ENCODE results near the gene RSRC1.
A peak's percentile ranks its signal among the peaks of the same experiment; 100 is the strongest.

The RSRC1 gene

GRCh38 chr3:158562674-158563073 is 452.8 kb downstream of the RSRC1 start:
- Histone ChIP-seq H3K27me3 (ENCODE audit: control insufficient read depth, insufficient read depth, low read length) (no peaks in the 10 kb centered on the region), H3K9me3 (ENCODE audit: control insufficient read depth, insufficient read depth, low read length) (no peaks in the 10 kb centered on the region), H3K9ac (ENCODE audit: low read depth, low read length) (no peak overlapping the region), H3K4me1 (ENCODE audit: control insufficient read depth, insufficient read depth, low read length) (no peaks in the 10 kb centered on the region), H3K27ac (ENCODE audit: low read depth, low read length) (no peak overlapping the region), H3K4me3 (ENCODE audit: low read depth, low read length) (no peak overlapping the region), H3K36me3 (ENCODE audit: control insufficient read depth, insufficient read depth, low read length) (no peaks in the 10 kb centered on the region)

DNA sequence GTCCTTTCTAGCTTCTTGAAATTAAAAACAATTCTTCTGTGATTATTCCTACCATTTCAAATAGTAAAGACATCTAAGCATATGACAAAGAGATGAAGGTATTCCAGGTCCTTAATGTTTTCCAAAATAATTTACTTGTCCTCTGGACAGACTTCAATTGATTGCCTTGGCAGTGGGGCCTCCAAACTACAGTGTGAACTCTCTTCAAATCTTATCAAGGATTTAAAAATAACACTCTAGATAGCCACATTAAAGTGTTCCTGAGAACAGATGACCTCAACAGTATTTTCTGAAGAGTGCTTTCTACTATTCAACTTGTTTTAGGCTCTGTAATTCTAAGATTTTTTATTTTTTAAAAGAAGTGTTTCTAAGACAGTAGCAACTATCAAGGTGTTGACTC is 453.2 kb downstream of the RSRC1 start:
- H3K4me3 ChIP-seq (ENCODE audit: low read depth, low read length) = no peak overlapping the region
- H3K4me1 ChIP-seq (ENCODE audit: control insufficient read depth, insufficient read depth, low read length) = no peaks in the 10 kb centered on the region
- H3K9me3 ChIP-seq (ENCODE audit: control insufficient read depth, insufficient read depth, low read length) = no peaks in the 10 kb centered on the region
- no peak overlapping the region for H3K27ac ChIP-seq (ENCODE audit: low read depth, low read length)
- no peaks in the 10 kb centered on the region for H3K27me3 ChIP-seq (ENCODE audit: control insufficient read depth, insufficient read depth, low read length)
- no peak overlapping the region for H3K9ac ChIP-seq (ENCODE audit: low read depth, low read length)
- no peaks in the 10 kb centered on the region for H3K36me3 ChIP-seq (ENCODE audit: control insufficient read depth, insufficient read depth, low read length)

- no peaks in the 10 kb centered on the region for H3K27me3 ChIP-seq (ENCODE audit: control insufficient read depth, insufficient read depth, low read length)
- no peaks in the 10 kb centered on the region for H3K4me1 ChIP-seq (ENCODE audit: control insufficient read depth, insufficient read depth, low read length)
- no peaks in the 10 kb centered on the region for H3K9me3 ChIP-seq (ENCODE audit: control insufficient read depth, insufficient read depth, low read length)
- no peak overlapping the region for H3K4me3 ChIP-seq (ENCODE audit: low read depth, low read length)
- H3K9ac ChIP-seq (ENCODE audit: low read depth, low read length) = no peak overlapping the region
- H3K36me3 ChIP-seq (ENCODE audit: control insufficient read depth, insufficient read depth, low read length) = no peaks in the 10 kb centered on the region
- H3K27ac ChIP-seq (ENCODE audit: low read depth, low read length) = no peak overlapping the region
These were observed 455.2 kb downstream of the RSRC1 start for GRCh38 chr3:158565076-158565475.

DNA sequence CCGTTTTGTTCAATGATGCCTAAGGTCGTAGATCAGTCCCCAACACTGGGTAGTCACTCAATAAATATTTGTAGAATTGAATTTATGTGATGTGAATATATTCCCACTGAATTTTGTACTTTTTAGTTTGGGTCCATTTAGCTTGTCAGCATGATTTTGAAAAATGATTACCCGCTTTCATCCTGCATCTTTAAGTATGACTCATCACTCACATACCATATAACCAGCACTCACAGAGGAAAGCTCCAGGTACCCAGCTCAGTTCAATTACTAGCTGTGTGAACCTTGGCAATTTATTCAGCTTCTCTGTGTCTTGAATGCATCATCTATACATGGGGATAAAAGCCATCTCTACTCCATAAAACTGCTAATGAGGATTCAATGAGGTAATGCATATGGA is 458.9 kb downstream of the RSRC1 start:
- Histone ChIP-seq H3K9me3 (ENCODE audit: control insufficient read depth, insufficient read depth, low read length) (no peaks in the 10 kb centered on the region), H3K4me1 (ENCODE audit: control insufficient read depth, insufficient read depth, low read length) (peaks cover 4% of the 10 kb centered on the region), H3K27ac (ENCODE audit: low read depth, low read length) (no peak overlapping the region)

GRCh38 chr3:158569794-158570193 is 459.9 kb downstream of the RSRC1 start:
- Histone ChIP-seq H3K4me1 (ENCODE audit: control insufficient read depth, insufficient read depth, low read length) (peaks cover 6% of the 10 kb centered on the region), H3K36me3 (ENCODE audit: control insufficient read depth, insufficient read depth, low read length) (no peaks in the 10 kb centered on the region), H3K9ac (ENCODE audit: low read depth, low read length) (no peak overlapping the region), H3K9me3 (ENCODE audit: control insufficient read depth, insufficient read depth, low read length) (no peaks in the 10 kb centered on the region), H3K4me3 (ENCODE audit: low read depth, low read length) (no peak overlapping the region), H3K27ac (ENCODE audit: low read depth, low read length) (no peak overlapping the region), H3K27me3 (ENCODE audit: control insufficient read depth, insufficient read depth, low read length) (peaks cover 16% of the 10 kb centered on the region)

More for the DNA sequence above, 458.9 kb downstream of the RSRC1 start:
- Histone ChIP-seq H3K36me3 (ENCODE audit: control insufficient read depth, insufficient read depth, low read length) (no peaks in the 10 kb centered on the region), H3K9ac (ENCODE audit: low read depth, low read length) (no peak overlapping the region), H3K4me3 (ENCODE audit: low read depth, low read length) (no peak overlapping the region), H3K27me3 (ENCODE audit: control insufficient read depth, insufficient read depth, low read length) (peaks cover 16% of the 10 kb centered on the region)

- Histone ChIP-seq H3K36me3 (ENCODE audit: control insufficient read depth, insufficient read depth, low read length) (no peaks in the 10 kb centered on the region), H3K4me3 (ENCODE audit: low read depth, low read length) (peak within 1 kb of the TSS; percentile 70), H3K27me3 (ENCODE audit: control insufficient read depth, insufficient read depth, low read length) (peaks cover 16% of the 10 kb centered on the region), H3K4me1 (ENCODE audit: control insufficient read depth, insufficient read depth, low read length) (peaks cover 18% of the 10 kb centered on the region), H3K27ac (ENCODE audit: low read depth, low read length) (no peak within 1 kb of the TSS), H3K9ac (ENCODE audit: low read depth, low read length) (peak within 1 kb of the TSS; percentile 49), H3K9me3 (ENCODE audit: control insufficient read depth, insufficient read depth, low read length) (no peaks in the 10 kb centered on the region)
These were observed 461.3 kb downstream of the RSRC1 start, which contains the start of gene MLF1 for GRCh38 chr3:158570999-158571702. TSS of gene MLF1 (plus strand) at chr3:158571194. CDS start at chr3:158571301, 107 bp downstream.

DNA sequence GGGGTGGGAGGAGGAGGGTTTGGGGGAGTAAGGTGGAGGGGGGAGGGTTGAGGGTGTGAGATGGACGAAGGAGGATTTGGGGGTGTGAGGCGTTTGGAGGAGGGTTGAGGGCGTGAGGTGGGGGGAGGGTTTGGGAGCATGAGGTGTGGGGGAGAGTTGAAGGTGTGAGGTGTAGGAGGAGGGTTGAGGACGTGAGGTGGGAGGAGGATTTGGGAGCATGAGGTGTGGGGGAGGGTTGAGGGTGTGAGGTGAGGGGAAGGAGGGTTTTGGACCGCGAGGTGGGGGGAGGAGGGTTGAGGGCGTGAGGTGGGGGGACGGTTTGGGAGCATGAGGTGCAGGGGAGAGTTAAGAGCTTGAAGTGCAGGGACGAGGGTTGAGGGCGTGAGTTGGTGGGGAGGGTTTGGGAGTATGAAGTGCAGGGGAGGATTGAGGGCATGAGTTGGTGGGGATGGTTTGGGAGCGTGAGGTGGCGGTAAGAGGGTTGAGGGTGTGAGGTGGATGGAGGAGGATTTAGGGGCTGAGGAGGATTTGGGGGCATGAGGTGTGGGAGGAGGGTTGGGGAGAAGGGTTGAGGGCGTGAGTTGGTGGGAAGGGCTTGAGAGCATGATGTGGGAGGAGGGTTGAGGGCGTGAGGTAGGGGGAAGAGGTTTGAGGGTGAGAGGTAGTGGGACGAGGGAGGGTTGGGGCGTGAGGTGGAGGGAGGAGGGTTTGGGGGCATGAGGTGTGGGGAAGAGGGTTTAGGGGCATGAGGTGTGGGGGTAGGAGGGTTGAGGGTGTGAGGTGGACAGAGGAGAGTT is 462.3 kb downstream of the RSRC1 start:
- H3K27ac ChIP-seq (ENCODE audit: low read depth, low read length) = no peak overlapping the region
- no peak overlapping the region for H3K9ac ChIP-seq (ENCODE audit: low read depth, low read length)
- H3K4me1 ChIP-seq (ENCODE audit: control insufficient read depth, insufficient read depth, low read length) = peaks cover 19% of the 10 kb centered on the region
- H3K36me3 ChIP-seq (ENCODE audit: control insufficient read depth, insufficient read depth, low read length) = no peaks in the 10 kb centered on the region
- no peaks in the 10 kb centered on the region for H3K9me3 ChIP-seq (ENCODE audit: control insufficient read depth, insufficient read depth, low read length)
- no peak overlapping the region for H3K4me3 ChIP-seq (ENCODE audit: low read depth, low read length)
- peaks cover 16% of the 10 kb centered on the region for H3K27me3 ChIP-seq (ENCODE audit: control insufficient read depth, insufficient read depth, low read length)

DNA sequence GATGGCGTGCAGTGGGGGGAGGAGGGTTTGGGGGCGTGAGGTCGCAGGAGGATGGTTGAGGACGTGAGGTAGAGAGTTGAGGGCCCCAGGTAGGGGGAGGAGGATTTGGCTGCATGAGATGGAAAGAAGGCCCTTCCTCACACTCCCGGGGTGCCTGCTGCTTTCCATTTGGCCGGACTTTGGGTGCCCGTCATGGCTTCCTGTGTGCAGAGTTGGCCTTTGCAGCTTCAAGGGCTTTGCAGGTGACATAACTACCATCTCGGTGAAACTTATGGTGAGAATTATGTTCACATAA is 462.8 kb downstream of the RSRC1 start:
- Histone ChIP-seq H3K27me3 (ENCODE audit: control insufficient read depth, insufficient read depth, low read length) (peaks cover 16% of the 10 kb centered on the region), H3K9ac (ENCODE audit: low read depth, low read length) (no peak overlapping the region), H3K4me3 (ENCODE audit: low read depth, low read length) (no peak overlapping the region)

DNA sequence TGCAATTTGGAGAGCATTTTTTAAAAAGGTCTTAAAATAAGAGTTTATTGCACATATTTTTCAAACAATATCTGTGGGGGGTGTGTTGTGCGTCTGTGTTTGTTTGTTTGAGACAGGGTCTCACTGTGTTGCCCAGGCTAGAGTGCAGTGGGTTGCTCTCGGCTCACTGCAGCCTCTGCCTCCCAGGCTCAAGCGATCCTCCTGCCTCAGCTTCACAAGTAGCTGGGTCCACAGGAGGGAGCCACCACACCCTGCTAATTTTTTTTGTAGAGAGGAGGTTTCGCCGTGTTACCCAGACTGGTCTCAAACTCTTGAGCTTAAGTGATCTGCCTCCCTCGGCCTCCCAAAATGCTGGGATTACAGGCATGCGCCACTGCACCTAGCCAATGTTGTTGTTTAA is 463.8 kb downstream of the RSRC1 start:
- H3K36me3 ChIP-seq (ENCODE audit: control insufficient read depth, insufficient read depth, low read length) = no peaks in the 10 kb centered on the region
- peaks cover 16% of the 10 kb centered on the region for H3K27me3 ChIP-seq (ENCODE audit: control insufficient read depth, insufficient read depth, low read length)
- no peaks in the 10 kb centered on the region for H3K9me3 ChIP-seq (ENCODE audit: control insufficient read depth, insufficient read depth, low read length)
- no peak overlapping the region for H3K27ac ChIP-seq (ENCODE audit: low read depth, low read length)
- no peak overlapping the region for H3K4me3 ChIP-seq (ENCODE audit: low read depth, low read length)
- H3K4me1 ChIP-seq (ENCODE audit: control insufficient read depth, insufficient read depth, low read length) = peaks cover 19% of the 10 kb centered on the region
- H3K9ac ChIP-seq (ENCODE audit: low read depth, low read length) = no peak overlapping the region

More for the DNA sequence above, 462.8 kb downstream of the RSRC1 start:
- H3K9me3 ChIP-seq (ENCODE audit: control insufficient read depth, insufficient read depth, low read length) = no peaks in the 10 kb centered on the region
- no peak overlapping the region for H3K27ac ChIP-seq (ENCODE audit: low read depth, low read length)
- no peaks in the 10 kb centered on the region for H3K36me3 ChIP-seq (ENCODE audit: control insufficient read depth, insufficient read depth, low read length)
- peaks cover 19% of the 10 kb centered on the region for H3K4me1 ChIP-seq (ENCODE audit: control insufficient read depth, insufficient read depth, low read length)

GRCh38 chr3:158574646-158575045 is 464.8 kb downstream of the RSRC1 start:
- Histone ChIP-seq H3K9ac (ENCODE audit: low read depth, low read length) (no peak overlapping the region), H3K4me3 (ENCODE audit: low read depth, low read length) (no peak overlapping the region), H3K4me1 (ENCODE audit: control insufficient read depth, insufficient read depth, low read length) (peaks cover 19% of the 10 kb centered on the region), H3K27me3 (ENCODE audit: control insufficient read depth, insufficient read depth, low read length) (peaks cover 16% of the 10 kb centered on the region), H3K27ac (ENCODE audit: low read depth, low read length) (no peak overlapping the region), H3K9me3 (ENCODE audit: control insufficient read depth, insufficient read depth, low read length) (no peaks in the 10 kb centered on the region), H3K36me3 (ENCODE audit: control insufficient read depth, insufficient read depth, low read length) (no peaks in the 10 kb centered on the region)

- H3K36me3 ChIP-seq (ENCODE audit: control insufficient read depth, insufficient read depth, low read length) = no peaks in the 10 kb centered on the region
- H3K4me3 ChIP-seq (ENCODE audit: low read depth, low read length) = no peak overlapping the region
- no peak overlapping the region for H3K27ac ChIP-seq (ENCODE audit: low read depth, low read length)
- H3K4me1 ChIP-seq (ENCODE audit: control insufficient read depth, insufficient read depth, low read length) = no peaks in the 10 kb centered on the region
- H3K9ac ChIP-seq (ENCODE audit: low read depth, low read length) = no peak overlapping the region
- H3K9me3 ChIP-seq (ENCODE audit: control insufficient read depth, insufficient read depth, low read length) = no peaks in the 10 kb centered on the region
- H3K27me3 ChIP-seq (ENCODE audit: control insufficient read depth, insufficient read depth, low read length) = no peaks in the 10 kb centered on the region
These were observed 480.3 kb downstream of the RSRC1 start for GRCh38 chr3:158590223-158590622.
